GM23248 (cell line): ENCODE measurements around the gene TMTC3. TPM values are rescaled to one million over a fixed set of nuclear protein-coding genes. Genes with fewer than 3 reads are reported as not detected.

Experiments
- DNase-seq: peaks from one replicate; pipeline ENCODE4 v3.0.0-alpha.2; 2015
- H2AFZ ChIP-seq: fragments of 200-600 bp; sonication (generic); 2 replicates; pipeline ENCODE4 v1.6.1; 2016; ENCODE audit warnings: antibody characterized with exemption
- H3F3A ChIP-seq: fragments of 200-600 bp; sonication (generic); 2 replicates; pipeline ENCODE4 v1.6.1; 2016; ENCODE audit warnings: mild to moderate bottlenecking, antibody characterized with exemption, mixed run types; ENCODE audit not compliant: insufficient read depth
- H3K27ac ChIP-seq: fragments of 200-600 bp; sonication (generic); 2 replicates; pipeline ENCODE4 v1.5.1; 2016; ENCODE audit warnings: mild to moderate bottlenecking
- H3K27me3 ChIP-seq: fragments of 200-600 bp; sonication (generic); replicated peaks from 2 replicates; pipeline ENCODE4 v1.6.1; 2016; ENCODE audit warnings: mild to moderate bottlenecking; ENCODE audit not compliant: insufficient read depth
- H3K36me3 ChIP-seq: fragments of 200-600 bp; sonication (generic); 2 replicates; pipeline ENCODE4 v1.6.1; 2016; ENCODE audit warnings: low read depth, mild to moderate bottlenecking
- H3K4me1 ChIP-seq: fragments of 200-600 bp; sonication (generic); 2 replicates; pipeline ENCODE4 v1.6.1; 2016; ENCODE audit warnings: mild to moderate bottlenecking; ENCODE audit not compliant: insufficient read depth
- H3K4me2 ChIP-seq: fragments of 200-600 bp; sonication (generic); one replicate; pipeline ENCODE4 v1.6.1; 2016; ENCODE audit warnings: mild to moderate bottlenecking; ENCODE audit not compliant: unreplicated experiment
- H3K4me3 ChIP-seq: fragments of 200-600 bp; sonication (generic); 2 replicates; pipeline ENCODE4 v1.5.1; 2016; ENCODE audit warnings: mild to moderate bottlenecking
- H3K79me2 ChIP-seq: fragments of 200-600 bp; sonication (generic); 2 replicates; pipeline ENCODE4 v1.6.1; 2016; ENCODE audit warnings: mild to moderate bottlenecking; ENCODE audit not compliant: insufficient read depth
- H3K9ac ChIP-seq: fragments of 200-600 bp; sonication (generic); 2 replicates; pipeline ENCODE4 v1.6.1; 2016; ENCODE audit warnings: mild to moderate bottlenecking
- H3K9me2 ChIP-seq: fragments of 200-600 bp; sonication (generic); 2 replicates; pipeline ENCODE4 v1.6.1; 2016; ENCODE audit warnings: mixed run types, mild to moderate bottlenecking, moderate library complexity; ENCODE audit not compliant: insufficient read depth
- H3K9me3 ChIP-seq: fragments of 200-600 bp; sonication (generic); one replicate; pipeline ENCODE4 v1.6.1; 2017; ENCODE audit warnings: low read depth
- H4K20me1 ChIP-seq: fragments of 200-600 bp; sonication (generic); 2 replicates; pipeline ENCODE4 v1.6.0; 2016; ENCODE audit not compliant: insufficient read depth
- EZH2 ChIP-seq: fragments of 200-600 bp; sonication (generic); IDR thresholded peaks from 2 replicates; pipeline ENCODE4 v1.6.1; 2018; ENCODE audit warnings: antibody characterized with exemption, mild to moderate bottlenecking; ENCODE audit not compliant: insufficient read depth, poor library complexity, severe bottlenecking
- EZH2phosphoT487 ChIP-seq: fragments of 200-600 bp; sonication (generic); IDR thresholded peaks from 2 replicates; pipeline ENCODE4 v1.6.1; 2018; ENCODE audit warnings: antibody characterized with exemption, moderate library complexity, mild to moderate bottlenecking, low read depth; ENCODE audit not compliant: insufficient read depth
- WGBS, 2 experiments: methylation state at CpG; one replicate each; pipeline ENCODE4 v1.1.6; 2015 to 2017; ENCODE audit warnings: low lambda C conversion rate in 2 of 2, low coverage in 1 of 2; ENCODE audit errors: missing lambda C conversion rate in 2 of 2; 5-methylcytosine and 5-hydroxymethylcytosine counted together
- in situ Hi-C: fragments of 300-500 bp; cut with MboI; formaldehyde crosslinking; loops from 2 replicates; pipeline ENCODE4 v1.15.0; 2020
- polyA plus RNA-seq: library from polyadenylated mRNA; unstranded; fragments of >200 nt; fragmentation: Nextera tagmentation; extraction: Ambion mirVana; gene quantifications from 2 replicates; pipeline ENCODE4 v1.2.1, GENCODE V29; 2016
- total RNA-seq: library from RNA; depleted of rRNA; stranded (reverse); fragments of >200 nt; shearing (Covaris generic); gene quantifications from 2 replicates; pipeline ENCODE4 v1.2.3, GENCODE V29; 2014; rRNA removed

The TMTC3 gene
- total RNA-seq = 59.1 and 96.9 TPM in 2 replicates
- 32.4 and 35.7 TPM in 2 replicates for polyA plus RNA-seq

DNA sequence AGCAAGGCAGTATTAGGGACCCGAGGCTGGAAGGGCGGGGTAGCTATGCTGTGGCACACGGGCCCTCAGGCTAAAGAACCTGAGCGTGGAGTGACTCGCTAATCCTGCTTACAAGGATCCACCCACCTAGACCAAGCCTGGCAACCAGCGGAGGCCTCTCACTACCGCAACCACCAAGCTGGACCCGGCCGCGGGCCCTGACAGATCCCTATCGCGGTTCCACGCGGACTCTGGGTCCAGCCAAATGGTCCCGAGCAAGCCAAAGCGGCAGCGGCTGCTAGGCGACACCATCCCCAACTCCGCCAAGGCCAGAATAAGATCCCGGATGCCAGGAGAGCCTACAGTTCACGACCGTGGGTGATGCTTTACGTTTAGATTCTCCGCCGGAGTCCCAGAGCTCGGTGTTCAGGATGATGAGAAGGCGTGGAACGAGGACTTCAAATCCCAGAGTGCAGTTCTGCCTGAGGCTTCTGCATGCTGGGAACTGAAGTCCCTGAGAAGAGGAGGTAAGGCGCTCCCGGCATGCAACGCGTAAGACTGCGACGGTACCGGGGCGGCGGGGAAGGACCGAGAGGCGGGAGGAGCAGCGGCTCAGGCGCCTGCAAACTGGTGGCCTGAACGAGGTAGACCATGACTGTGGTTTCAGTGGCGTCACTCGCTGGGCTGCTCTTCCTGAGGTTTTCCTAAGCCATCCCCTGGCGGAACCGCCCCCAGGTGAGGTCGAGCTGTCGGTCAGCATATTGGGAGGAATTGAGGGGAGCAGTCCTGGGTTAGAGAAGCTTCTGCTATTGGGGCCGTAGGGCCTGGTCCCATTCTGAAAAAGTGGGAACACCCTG is at the start of gene TMTC3, which contains the start of gene CEP290:
TMTC3 (plus strand) TSS at position 534 of the 836 bp plus-strand sequence. CDS start 6,009 bp downstream, outside the sequence.
CEP290 (minus strand) TSS at position 315 of the 836 bp plus-strand sequence. CDS start 781 bp downstream, outside the sequence.
- Histone ChIP-seq H3K4me1 (peaks cover 12% of the 10 kb centered on the region), H2AFZ (peak within 1 kb of the TSS; percentile 98), H3K4me3 (peak within 1 kb of the TSS; percentile 97), H3F3A (no peaks in the 10 kb centered on the region), H3K4me2 (peak within 1 kb of the TSS; percentile 89), H3K9me3 (no peaks in the 10 kb centered on the region), H3K27ac (peak within 1 kb of the TSS; percentile 82), H3K36me3 (0 out of 2 replicates have a peak, but pooled peaks cover 8% of the 10 kb centered on the region), H4K20me1 (no peaks in the 10 kb centered on the region), H3K9me2 (no peaks in the 10 kb centered on the region), H3K9ac (peak within 1 kb of the TSS; percentile 87), H3K27me3 (no peaks in the 10 kb centered on the region), H3K79me2 (peaks cover 59% of the 10 kb centered on the region)
- in situ Hi-C loops = no loop called here
- TF ChIP-seq EZH2phosphoT487 = no peak
- no peak for TF ChIP-seq EZH2
- DNase-seq = peak; percentile 100
- 0 to 1% methylated on average over 48 to 49 of the region's 49 CpGs for WGBS, 2 experiments

GRCh38 chr12:88092771-88093170 is 49.3 kb upstream of the TMTC3 start:
- no peaks in the 10 kb centered on the region for H3F3A ChIP-seq
- H3K9me3 ChIP-seq = no peaks in the 10 kb centered on the region
- H3K79me2 ChIP-seq = no peaks in the 10 kb centered on the region
- no peak for TF ChIP-seq EZH2phosphoT487
- no peak for TF ChIP-seq EZH2
- H3K36me3 ChIP-seq = peaks cover 15% of the 10 kb centered on the region
- no peak for DNase-seq
- in situ Hi-C loops = no loop called here
- no peak overlapping the region for H3K27ac ChIP-seq
- H4K20me1 ChIP-seq = no peaks in the 10 kb centered on the region
- H2AFZ ChIP-seq = no peak overlapping the region
- H3K4me3 ChIP-seq = no peak overlapping the region
- no peaks in the 10 kb centered on the region for H3K9me2 ChIP-seq
- H3K9ac ChIP-seq = no peak overlapping the region
- no peaks in the 10 kb centered on the region for H3K4me1 ChIP-seq
- no peak overlapping the region for H3K4me2 ChIP-seq
- H3K27me3 ChIP-seq = no peaks in the 10 kb centered on the region

- Histone ChIP-seq H3K79me2 (no peaks in the 10 kb centered on the region), H2AFZ (no peak overlapping the region), H3K4me1 (no peaks in the 10 kb centered on the region), H3K4me3 (no peak overlapping the region), H3K4me2 (no peak overlapping the region), H3K9me3 (no peaks in the 10 kb centered on the region), H4K20me1 (no peaks in the 10 kb centered on the region), H3K9ac (no peak overlapping the region), H3K36me3 (peaks cover 11% of the 10 kb centered on the region), H3K9me2 (no peaks in the 10 kb centered on the region), H3K27me3 (no peaks in the 10 kb centered on the region), H3F3A (no peaks in the 10 kb centered on the region), H3K27ac (no peak overlapping the region)
- no peak for TF ChIP-seq EZH2phosphoT487
- no peak for TF ChIP-seq EZH2
- no peak for DNase-seq
- WGBS, 2 experiments = 92 to 94% methylated on average over 4 of the region's 4 CpGs
- in situ Hi-C loops = no loop called here
These were observed 48.5 kb upstream of the TMTC3 start for GRCh38 chr12:88093573-88093972.

GRCh38 chr12:88108021-88108420 is 34.1 kb upstream of the TMTC3 start:
- Histone ChIP-seq H3F3A (no peaks in the 10 kb centered on the region), H3K9me3 (no peaks in the 10 kb centered on the region), H3K9ac (no peak overlapping the region), H2AFZ (no peak overlapping the region), H4K20me1 (no peaks in the 10 kb centered on the region), H3K4me3 (no peak overlapping the region), H3K27me3 (no peaks in the 10 kb centered on the region), H3K4me1 (peaks cover 5% of the 10 kb centered on the region), H3K4me2 (no peak overlapping the region), H3K9me2 (no peaks in the 10 kb centered on the region), H3K27ac (no peak overlapping the region), H3K36me3 (peaks cover 41% of the 10 kb centered on the region), H3K79me2 (no peaks in the 10 kb centered on the region)
- no peak for TF ChIP-seq EZH2
- no peak for TF ChIP-seq EZH2phosphoT487
- peak; percentile 7 for DNase-seq
- 94 to 96% methylated on average over 2 of the region's 2 CpGs for WGBS, 2 experiments
- in situ Hi-C loops = loop anchor here (25.0 kb wide), 1 partner anchor 1404 kb away; the partner anchor contains the start of gene GALNT4
